ENCODE data around the gene NCAPD2.
A peak's percentile ranks its signal among the peaks of the same experiment; 100 is the strongest.
"Not testable (repeated sequence)": the region's sequence is repeated elsewhere in the genome, so short reads cannot be mapped to it uniquely, and the experiment has no call there.

Gene NCAPD2

GRCh38 chr12:6535960-6536847 is 42.3 kb downstream of the NCAPD2 start:
- H3K4me3 ChIP-seq (ENCODE audit: low read depth, low read length) = peak overlapping the region; percentile 80
- no peak for DNase-seq (ENCODE audit: low read depth)
- no peak for TF ChIP-seq CTCF (IDR thresholded peaks at IDR 0.05; ENCODE audit: low read depth, low read length, missing control alignments)

- H3K4me3 ChIP-seq (ENCODE audit: low read depth, low read length) = peak overlapping the region; percentile 80
- DNase-seq (ENCODE audit: low read depth) = no peak
- no peak for TF ChIP-seq CTCF (IDR thresholded peaks at IDR 0.05; ENCODE audit: low read depth, low read length, missing control alignments)
Observed at GRCh38 chr12:6536894-6537579, 43.1 kb downstream of the NCAPD2 start.

DNA sequence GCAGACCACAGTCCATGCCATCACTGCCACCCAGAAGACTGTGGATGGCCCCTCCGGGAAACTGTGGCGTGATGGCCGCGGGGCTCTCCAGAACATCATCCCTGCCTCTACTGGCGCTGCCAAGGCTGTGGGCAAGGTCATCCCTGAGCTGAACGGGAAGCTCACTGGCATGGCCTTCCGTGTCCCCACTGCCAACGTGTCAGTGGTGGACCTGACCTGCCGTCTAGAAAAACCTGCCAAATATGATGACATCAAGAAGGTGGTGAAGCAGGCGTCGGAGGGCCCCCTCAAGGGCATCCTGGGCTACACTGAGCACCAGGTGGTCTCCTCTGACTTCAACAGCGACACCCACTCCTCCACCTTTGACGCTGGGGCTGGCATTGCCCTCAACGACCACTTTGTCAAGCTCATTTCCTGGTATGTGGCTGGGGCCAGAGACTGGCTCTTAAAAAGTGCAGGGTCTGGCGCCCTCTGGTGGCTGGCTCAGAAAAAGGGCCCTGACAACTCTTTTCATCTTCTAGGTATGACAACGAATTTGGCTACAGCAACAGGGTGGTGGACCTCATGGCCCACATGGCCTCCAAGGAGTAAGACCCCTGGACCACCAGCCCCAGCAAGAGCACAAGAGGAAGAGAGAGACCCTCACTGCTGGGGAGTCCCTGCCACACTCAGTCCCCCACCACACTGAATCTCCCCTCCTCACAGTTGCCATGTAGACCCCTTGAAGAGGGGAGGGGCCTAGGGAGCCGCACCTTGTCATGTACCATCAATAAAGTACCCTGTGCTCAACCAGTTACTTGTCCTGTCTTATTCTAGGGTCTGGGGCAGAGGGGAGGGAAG is 43.9 kb downstream of the NCAPD2 start:
- H3K4me3 ChIP-seq (ENCODE audit: low read depth, low read length) = peak overlapping the region; percentile 80
- peak; percentile 84 for TF ChIP-seq CTCF (IDR thresholded peaks at IDR 0.05; ENCODE audit: low read depth, low read length, missing control alignments)
- DNase-seq (ENCODE audit: low read depth) = not testable (repeated sequence)

GRCh38 chr12:6538420-6539313 is 44.8 kb downstream of the NCAPD2 start:
- peak overlapping the region; percentile 16; the same call in 1 of the 2 replicates for H3K4me3 ChIP-seq (ENCODE audit: low read depth, low read length)
- no peak for DNase-seq (ENCODE audit: low read depth)

DNA sequence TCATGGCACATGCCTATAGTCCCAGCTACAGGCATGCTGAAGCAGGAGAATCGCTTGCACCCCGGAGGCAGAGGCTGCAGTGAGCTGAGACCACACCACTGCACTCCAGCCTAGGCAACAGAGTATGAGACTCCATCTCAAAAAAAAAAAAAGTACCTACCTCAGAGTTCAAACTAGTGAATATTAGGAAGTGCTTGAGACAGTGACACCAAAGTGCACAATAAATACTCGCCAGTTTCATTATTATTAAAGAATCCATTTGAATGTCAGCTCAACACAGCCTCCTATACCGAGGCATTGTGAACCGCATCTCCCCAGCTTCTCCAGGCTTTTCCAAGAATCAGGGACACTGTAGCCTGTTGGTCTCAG is 45.4 kb downstream of the NCAPD2 start:
- H3K4me3 ChIP-seq (ENCODE audit: low read depth, low read length) = no peak overlapping the region
- DNase-seq (ENCODE audit: low read depth) = no peak
- no peak for TF ChIP-seq CTCF (IDR thresholded peaks at IDR 0.05; ENCODE audit: low read depth, low read length, missing control alignments)

More at GRCh38 chr12:6538420-6539313, 44.8 kb downstream of the NCAPD2 start:
- TF ChIP-seq CTCF (IDR thresholded peaks at IDR 0.05; ENCODE audit: low read depth, low read length, missing control alignments) = no peak

- no peak overlapping the region for H3K4me3 ChIP-seq (ENCODE audit: low read depth, low read length)
- TF ChIP-seq CTCF (IDR thresholded peaks at IDR 0.05; ENCODE audit: low read depth, low read length, missing control alignments) = no peak
- DNase-seq (ENCODE audit: low read depth) = no peak
Observed at GRCh38 chr12:6539707-6540134, 45.8 kb downstream of the NCAPD2 start.

Measured in GM12864 (cell line).